Progenitor cell of endocrine pancreas (in vitro differentiated cells): ENCODE data around the gene ULK4. TPM values are rescaled to one million over a fixed set of nuclear protein-coding genes. Genes with fewer than 3 reads are reported as not detected.

Experiments
- DNase-seq: peaks from one replicate; pipeline ENCODE4 v3.0.0; 2021; ENCODE audit warnings: low spot score; ENCODE audit not compliant: unreplicated experiment
- H3K27ac Mint-ChIP-seq: 2 replicates; pipeline ENCODE4 v1.8.0; 2021; ENCODE audit warnings: mild to moderate bottlenecking, moderate library complexity, mixed read lengths
- H3K27me3 Mint-ChIP-seq: 2 replicates; pipeline ENCODE4 v1.8.0; 2021; ENCODE audit warnings: mixed read lengths
- H3K36me3 Mint-ChIP-seq: 2 replicates; pipeline ENCODE4 v1.8.0; 2022; ENCODE audit warnings: mixed read lengths; ENCODE audit not compliant: insufficient read depth
- H3K4me1 Mint-ChIP-seq: 2 replicates; pipeline ENCODE4 v1.8.0; 2021; ENCODE audit warnings: low read depth, mixed read lengths
- H3K4me3 Mint-ChIP-seq: 2 replicates; pipeline ENCODE4 v1.8.0; 2021; ENCODE audit warnings: low read depth, mild to moderate bottlenecking, moderate library complexity, mixed read lengths
- H3K9me3 Mint-ChIP-seq: 2 replicates; pipeline ENCODE4 v1.8.0; 2021; ENCODE audit warnings: low read depth, mixed read lengths
- CTCF ChIP-seq: fragments of 200-600 bp; sonication (generic); IDR thresholded peaks from one replicate; pipeline ENCODE4 v1.5.0; 2021; ENCODE audit warnings: antibody characterized with exemption, mild to moderate bottlenecking; ENCODE audit not compliant: unreplicated experiment
- total RNA-seq: library from RNA; stranded (reverse); gene quantifications from 2 replicates; pipeline ENCODE4 v1.2.1, GENCODE V29; 2021

ULK4 gene
- total RNA-seq, 1 donor from 2014 or later = 14.2 TPM

GRCh38 chr3:41602121-41602520 is 359.8 kb downstream of the ULK4 start:
- Mint-ChIP-seq H3K9me3 (no peaks in the 10 kb centered on the region), H3K36me3 (no peaks in the 10 kb centered on the region), H3K4me3 (no peak overlapping the region), H3K27me3 (no peaks in the 10 kb centered on the region), H3K4me1 (no peaks in the 10 kb centered on the region), H3K27ac (no peak overlapping the region)
- TF ChIP-seq CTCF = no peak
- DNase-seq = no peak

- H3K4me3 Mint-ChIP-seq = no peak overlapping the region
- H3K36me3 Mint-ChIP-seq = no peaks in the 10 kb centered on the region
- TF ChIP-seq CTCF = no peak
- no peak for DNase-seq
- H3K27me3 Mint-ChIP-seq = no peaks in the 10 kb centered on the region
- H3K27ac Mint-ChIP-seq = no peak overlapping the region
- no peaks in the 10 kb centered on the region for H3K4me1 Mint-ChIP-seq
- no peaks in the 10 kb centered on the region for H3K9me3 Mint-ChIP-seq
These were observed 360.4 kb downstream of the ULK4 start for GRCh38 chr3:41601404-41601987.

- Mint-ChIP-seq H3K27ac (no peak overlapping the region), H3K9me3 (no peaks in the 10 kb centered on the region), H3K27me3 (no peaks in the 10 kb centered on the region), H3K4me1 (no peaks in the 10 kb centered on the region), H3K4me3 (no peak overlapping the region), H3K36me3 (no peaks in the 10 kb centered on the region)
- DNase-seq = no peak
- TF ChIP-seq CTCF = no peak
These were observed 361.3 kb downstream of the ULK4 start for GRCh38 chr3:41600616-41601015.

GRCh38 chr3:41599127-41599484 is 362.8 kb downstream of the ULK4 start:
- TF ChIP-seq CTCF = no peak
- H3K9me3 Mint-ChIP-seq = no peaks in the 10 kb centered on the region
- no peaks in the 10 kb centered on the region for H3K27me3 Mint-ChIP-seq
- no peak overlapping the region for H3K27ac Mint-ChIP-seq
- no peak overlapping the region for H3K4me3 Mint-ChIP-seq
- no peaks in the 10 kb centered on the region for H3K36me3 Mint-ChIP-seq
- H3K4me1 Mint-ChIP-seq = no peaks in the 10 kb centered on the region
- no peak for DNase-seq

- no peak for TF ChIP-seq CTCF
- no peak overlapping the region for H3K27ac Mint-ChIP-seq
- no peaks in the 10 kb centered on the region for H3K27me3 Mint-ChIP-seq
- H3K4me3 Mint-ChIP-seq = no peak overlapping the region
- no peaks in the 10 kb centered on the region for H3K9me3 Mint-ChIP-seq
- DNase-seq = no peak
- no peaks in the 10 kb centered on the region for H3K36me3 Mint-ChIP-seq
- no peaks in the 10 kb centered on the region for H3K4me1 Mint-ChIP-seq
These were observed 363.3 kb downstream of the ULK4 start for GRCh38 chr3:41598402-41599126.
